ENCODE data around the gene KCNAB2. TPM values are rescaled to one million over a fixed set of nuclear protein-coding genes. Genes with fewer than 3 reads are reported as not detected.

KCNAB2 gene
- total RNA-seq, 1 donor from 2014 or later = 21.0 TPM

GRCh38 chr1:6128276-6129081 is 82.8 kb downstream of the KCNAB2 start:
- intact Hi-C loops (cut with DNase I) = no loop called here
- ATAC-seq = no peak

GRCh38 chr1:6129313-6129712 is 83.6 kb downstream of the KCNAB2 start:
- DNase-seq (ENCODE audit: missing footprints) = peak; percentile 26
- intact Hi-C loops (cut with DNase I) = no loop called here
- ATAC-seq = no peak

More at GRCh38 chr1:6128276-6129081, 82.8 kb downstream of the KCNAB2 start:
- DNase-seq (ENCODE audit: missing footprints) = peak; percentile 23

DNA sequence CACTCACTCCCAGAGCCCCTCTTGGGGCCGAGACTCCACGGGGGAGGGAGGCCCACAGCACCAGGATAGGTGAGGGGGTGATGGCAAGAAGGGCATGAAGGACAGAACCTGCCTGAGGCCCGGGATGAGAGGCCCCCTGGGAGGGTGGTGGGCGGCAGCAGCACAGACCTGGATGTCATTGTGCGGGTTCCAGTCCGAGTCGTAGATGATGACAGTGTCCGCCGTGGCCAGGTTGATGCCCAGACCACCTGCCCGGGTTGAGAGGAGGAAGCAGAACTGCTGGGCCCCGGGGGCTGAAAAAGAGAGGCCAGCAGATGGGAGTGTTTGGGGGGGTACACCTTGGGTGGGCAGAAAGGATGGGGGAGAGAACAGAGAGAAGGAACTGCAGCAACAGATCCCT is 84.3 kb downstream of the KCNAB2 start:
- ATAC-seq (no peak), DNase-seq (ENCODE audit: missing footprints) (no peak)
- intact Hi-C loops (cut with DNase I) = no loop called here

DNA sequence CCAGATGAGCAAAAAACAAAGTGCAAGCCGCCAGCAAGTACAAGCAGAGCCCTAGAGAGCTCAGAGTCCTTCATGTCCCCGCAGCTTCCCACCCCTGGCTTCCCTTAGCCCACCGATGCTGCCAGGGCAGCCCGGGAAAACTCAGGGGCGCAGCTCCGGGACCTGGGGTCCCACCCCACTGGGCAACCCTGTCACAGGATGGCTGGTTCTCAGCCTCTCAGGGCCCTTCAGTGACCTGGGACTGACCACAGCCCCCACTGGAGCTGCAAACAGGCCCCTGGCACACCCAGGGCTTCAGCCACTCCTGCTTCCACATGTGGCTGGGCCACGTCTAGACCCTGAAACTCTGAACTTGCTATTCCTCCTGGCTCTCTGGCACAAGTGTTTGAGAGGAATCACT is 84.9 kb downstream of the KCNAB2 start:
- ATAC-seq (no peak), DNase-seq (ENCODE audit: missing footprints) (no peak)
- intact Hi-C loops (cut with DNase I) = no loop called here

GRCh38 chr1:6131561-6131960 is 85.9 kb downstream of the KCNAB2 start:
- intact Hi-C loops (cut with DNase I) = no loop called here
- ATAC-seq (no peak), DNase-seq (ENCODE audit: missing footprints) (no peak)

DNA sequence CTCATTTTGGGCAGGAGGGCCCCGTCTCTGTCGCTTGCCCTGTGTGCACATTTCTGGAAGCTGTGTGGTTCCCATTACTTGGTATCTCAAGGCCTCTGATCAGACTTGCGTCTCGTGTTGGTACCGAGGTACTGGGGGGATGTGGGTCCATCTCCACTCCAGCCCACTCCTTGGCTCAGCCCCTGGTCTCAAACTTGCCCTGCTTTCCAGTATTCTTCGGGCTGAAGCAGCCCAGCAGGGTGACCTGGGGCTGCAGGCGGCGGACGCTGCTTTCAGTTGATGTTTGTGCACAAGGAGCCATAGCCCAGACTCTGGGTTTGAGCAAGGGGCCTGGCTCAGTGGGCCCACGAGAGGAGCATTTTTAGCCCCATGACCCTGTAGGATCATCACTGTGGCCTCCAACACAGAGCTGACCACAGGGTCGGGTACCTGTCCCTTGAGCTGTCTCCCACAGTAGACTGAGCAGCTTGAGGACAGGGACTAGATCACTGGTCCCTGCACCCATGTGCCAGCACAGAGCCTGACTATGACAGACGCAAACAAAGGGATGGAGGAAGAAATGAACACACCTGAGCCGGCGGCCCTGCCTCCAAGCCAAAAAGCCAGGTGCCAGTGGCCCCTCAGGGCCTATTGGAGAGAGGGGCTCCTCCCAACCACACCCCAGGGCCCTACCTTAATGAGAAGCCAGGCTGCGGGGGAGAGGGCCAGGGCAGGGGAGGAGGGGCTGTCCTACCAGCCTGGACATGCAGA is 87.6 kb downstream of the KCNAB2 start:
- peak; percentile 11 for DNase-seq (ENCODE audit: missing footprints)
- no peak for ATAC-seq
- intact Hi-C loops (cut with DNase I) = no loop called here

- DNase-seq (ENCODE audit: missing footprints) (peak; percentile 32), ATAC-seq (no peak)
- intact Hi-C loops (cut with DNase I) = no loop called here
Measured at GRCh38 chr1:6134206-6134605, 88.5 kb downstream of the KCNAB2 start.

- ATAC-seq = no peak
- intact Hi-C loops (cut with DNase I) = no loop called here
- peak; percentile 45 for DNase-seq (ENCODE audit: missing footprints)
Measured at GRCh38 chr1:6134741-6135510, 89.2 kb downstream of the KCNAB2 start.

- DNase-seq (ENCODE audit: missing footprints) (peak; percentile 50), ATAC-seq (no peak)
- intact Hi-C loops (cut with DNase I) = no loop called here
Measured at GRCh38 chr1:6136516-6137220, 91.0 kb downstream of the KCNAB2 start.

DNA sequence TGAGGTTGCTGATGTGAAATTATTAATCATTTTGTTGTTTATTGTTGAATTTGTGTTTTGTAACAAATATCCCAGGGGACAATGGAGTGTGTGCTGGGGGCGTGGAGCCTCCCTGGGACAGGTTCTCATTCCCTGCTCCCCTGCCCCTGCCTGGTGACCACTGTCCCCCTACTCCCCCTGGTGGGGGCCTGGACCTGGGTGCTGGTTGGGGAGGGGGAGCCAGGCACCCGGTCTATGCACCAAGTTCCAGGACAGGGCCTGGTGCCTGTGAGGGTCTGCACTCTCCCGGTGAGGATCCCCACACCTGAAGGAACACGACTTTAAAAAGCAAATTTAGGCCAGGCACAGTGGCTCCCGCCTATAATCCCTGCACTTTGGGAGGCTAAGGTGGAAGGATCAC is 92.1 kb downstream of the KCNAB2 start:
- ATAC-seq = no peak
- intact Hi-C loops (cut with DNase I) = no loop called here
- DNase-seq (ENCODE audit: missing footprints) = peak; percentile 9

- DNase-seq (ENCODE audit: missing footprints) = peak; percentile 27
- ATAC-seq = no peak
Measured at GRCh38 chr1:6140413-6140812, 94.7 kb downstream of the KCNAB2 start.

GRCh38 chr1:6141592-6141991 is 95.9 kb downstream of the KCNAB2 start:
- peak; percentile 21 for DNase-seq (ENCODE audit: missing footprints)
- no peak for ATAC-seq
- intact Hi-C loops (cut with DNase I) = no loop called here

More at GRCh38 chr1:6140413-6140812, 94.7 kb downstream of the KCNAB2 start:
- intact Hi-C loops (cut with DNase I) = no loop called here

- intact Hi-C loops (cut with DNase I) = no loop called here
- DNase-seq (ENCODE audit: missing footprints) (peak; percentile 37), ATAC-seq (no peak)
Measured at GRCh38 chr1:6142036-6142621, 96.4 kb downstream of the KCNAB2 start.

- no peak for DNase-seq (ENCODE audit: missing footprints)
- intact Hi-C loops (cut with DNase I) = no loop called here
- ATAC-seq = no peak
Measured at GRCh38 chr1:6142734-6143133, 97.0 kb downstream of the KCNAB2 start.

DNA sequence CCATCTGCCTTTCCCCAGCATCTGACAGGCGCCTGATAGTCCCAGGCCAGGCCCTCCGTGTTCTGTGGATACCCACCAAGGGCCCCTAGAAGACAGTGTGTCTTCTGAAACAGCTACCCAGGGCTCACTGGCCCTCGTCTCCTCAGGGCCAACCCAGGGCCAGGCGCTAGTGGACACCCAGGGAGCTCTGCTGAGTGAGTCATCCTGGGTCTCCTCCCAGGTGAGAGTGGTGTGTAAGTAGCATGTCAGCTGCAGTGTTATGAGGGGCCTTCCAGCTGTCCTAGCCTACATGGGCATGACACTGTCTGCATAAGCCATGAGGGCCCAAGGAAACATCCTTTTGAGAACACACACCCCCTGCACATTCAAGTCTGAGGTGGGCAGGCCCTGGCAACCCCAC is 97.7 kb downstream of the KCNAB2 start:
- ATAC-seq (no peak), DNase-seq (ENCODE audit: missing footprints) (no peak)
- intact Hi-C loops (cut with DNase I) = no loop called here

GRCh38 chr1:6144175-6144574 is 98.5 kb downstream of the KCNAB2 start:
- intact Hi-C loops (cut with DNase I) = no loop called here
- no peak for DNase-seq (ENCODE audit: missing footprints)
- no peak for ATAC-seq

GRCh38 chr1:6144647-6145395 is 99.1 kb downstream of the KCNAB2 start:
- intact Hi-C loops (cut with DNase I) = no loop called here
- DNase-seq (ENCODE audit: missing footprints) = no peak
- no peak for ATAC-seq

- no peak for DNase-seq (ENCODE audit: missing footprints)
- intact Hi-C loops (cut with DNase I) = no loop called here
- no peak for ATAC-seq
Measured at GRCh38 chr1:6145396-6145750, 99.7 kb downstream of the KCNAB2 start.

Data from Right ventricle myocardium inferior (tissue), 1 donor.